ENCODE data around the gene ZC3H4. TPM values are rescaled to one million over a fixed set of nuclear protein-coding genes. Genes with fewer than 3 reads are reported as not detected.
"Not testable (repeated sequence)": the region's sequence is repeated elsewhere in the genome, so short reads cannot be mapped to it uniquely, and the experiment has no call there.

The ZC3H4 gene
- total RNA-seq, 4 donors from 2014 or later = 16.4 to 26.2 (median 20.1) TPM

GRCh38 chr19:47104680-47105079 lies 8.9 kb downstream of the ZC3H4 start:
- DNase-seq = no peak
- intact Hi-C loops (cut with DNase I) = no loop called here
- Histone ChIP-seq H3K27me3 (no peaks in the 10 kb centered on the region), H3K9me3 (no peaks in the 10 kb centered on the region), H3K36me3 (peaks cover 0 to 13% (median 0%) of the 10 kb centered on the region in 3 donors), H3K27ac (peak overlapping the region in 1 of 4 donors; percentile 100), H3K4me1 (peaks cover 22 to 82% (median 40%) of the 10 kb centered on the region in 3 donors), H3K4me3 (no peak overlapping the region)
- 87 to 90% methylated on average over 4 to 9 of the region's 9 CpGs for WGBS, 2 donors
- TF ChIP-seq POLR2A (IDR thresholded peaks at IDR 0.05) (no peak), CTCF (IDR thresholded peaks at IDR 0.05) (no peak)

GRCh38 chr19:47102346-47103060 lies 11.1 kb downstream of the ZC3H4 start:
- intact Hi-C loops (cut with DNase I) = no loop called here
- Histone ChIP-seq H3K27ac (peak overlapping the region in 2 of 4 donors; percentile 19 to 29), H3K4me3 (no peak overlapping the region), H3K36me3 (peaks cover 0 to 13% (median 0%) of the 10 kb centered on the region in 3 donors), H3K27me3 (no peaks in the 10 kb centered on the region), H3K4me1 (peaks cover 15 to 82% (median 35%) of the 10 kb centered on the region in 3 donors), H3K9me3 (no peaks in the 10 kb centered on the region)
- no peak for TF ChIP-seq CTCF (IDR thresholded peaks at IDR 0.05)
- TF ChIP-seq POLR2A (IDR thresholded peaks at IDR 0.05) = no peak
- no peak for DNase-seq
- WGBS, 2 donors = 68 to 78% methylated on average over 9 of the region's 9 CpGs

- H3K27me3 ChIP-seq; H3K9me3 ChIP-seq; H3K27ac ChIP-seq; DNase-seq; intact Hi-C loops (cut with DNase I); H3K4me3 ChIP-seq: not testable (repeated sequence)
- H3K4me1 ChIP-seq = peaks cover 15 to 82% (median 33%) of the 10 kb centered on the region in 3 donors
- 94% methylated on average over 4 of the region's 4 CpGs for WGBS, 2 donors
- H3K36me3 ChIP-seq = peaks cover 0 to 13% (median 0%) of the 10 kb centered on the region in 3 donors
Measured at GRCh38 chr19:47101116-47101515, 12.5 kb downstream of the ZC3H4 start.

GRCh38 chr19:47100290-47100689 lies 13.3 kb downstream of the ZC3H4 start:
- DNase-seq = no peak
- Histone ChIP-seq H3K27ac (no peak overlapping the region), H3K27me3 (no peaks in the 10 kb centered on the region), H3K4me1 (peaks cover 16 to 82% (median 35%) of the 10 kb centered on the region in 3 donors), H3K9me3 (no peaks in the 10 kb centered on the region), H3K36me3 (peaks cover 0 to 9% (median 0%) of the 10 kb centered on the region in 3 donors), H3K4me3 (no peak overlapping the region)
- WGBS, 2 donors = 94% methylated on average over 5 of the region's 5 CpGs
- no peak for TF ChIP-seq POLR2A (IDR thresholded peaks at IDR 0.05)
- TF ChIP-seq CTCF (IDR thresholded peaks at IDR 0.05) = no peak
- intact Hi-C loops (cut with DNase I) = no loop called here

- TF ChIP-seq POLR2A (IDR thresholded peaks at IDR 0.05) (no peak), CTCF (IDR thresholded peaks at IDR 0.05) (no peak)
- intact Hi-C loops (cut with DNase I) = no loop called here
- Histone ChIP-seq H3K27me3 (no peaks in the 10 kb centered on the region), H3K27ac (peak overlapping the region in 1 of 4 donors; percentile 90), H3K36me3 (peaks cover 0 to 3% (median 0%) of the 10 kb centered on the region in 3 donors), H3K4me3 (no peak overlapping the region), H3K4me1 (peaks cover 21 to 82% (median 41%) of the 10 kb centered on the region in 3 donors), H3K9me3 (no peaks in the 10 kb centered on the region)
- DNase-seq = no peak
- WGBS, 2 donors = 95% methylated on average over 6 of the region's 6 CpGs
Measured at GRCh38 chr19:47099576-47100050, 14.0 kb downstream of the ZC3H4 start.
